Pancreas (tissue), 10 donors: ENCODE results near the gene SRSF5. TPM values are rescaled to one million over a fixed set of nuclear protein-coding genes. Genes with fewer than 3 reads are reported as not detected.

Experiments used
- ATAC-seq, 4 donors: fragments of 200-7000 bp; cut with Tn5 transposase; one replicate each; pipeline versions ENCODE4 v1.8.0 to v1.9.1; 2020; ENCODE audit warnings: mild to moderate bottlenecking in 4 of 4, moderate library complexity in 4 of 4
- DNase-seq, 6 donors: peaks; one replicate each; pipeline ENCODE4 v3.0.0-alpha.2; 2020
- FAIRE-seq: peaks from 2 replicates; lab custom pipeline; 2012; peaks lifted over from hg19 to GRCh38; lab: Jason Lieb, UNC
- H3K27ac ChIP-seq, 4 donors: fragments of 200-600 bp; sonication (generic); 1 replicate in 3 of 4; 2 replicates in 1 of 4; pipeline versions ENCODE4 v1.5.0 to v1.8.0; 2020
- H3K27me3 ChIP-seq, 4 donors: fragments of 200-600 bp; one replicate each; pipeline ENCODE4 v1.8.0; 2021
- H3K36me3 ChIP-seq, 3 donors: fragments of 200-600 bp; sonication (generic) in 1 of 3; one replicate each; pipeline versions ENCODE4 v1.5.0 to v1.8.0; 2020 to 2021
- H3K4me1 ChIP-seq, 3 donors: fragments of 200-600 bp; one replicate each; pipeline ENCODE4 v1.8.0; 2021
- H3K4me3 ChIP-seq, 4 donors: fragments of 200-600 bp; sonication (generic) in 2 of 4; one replicate each; pipeline versions ENCODE4 v1.5.0 to v1.8.0; 2020 to 2021
- H3K9me3 ChIP-seq, 4 donors: fragments of 200-600 bp; one replicate each; pipeline ENCODE4 v1.8.0; 2021
- WGBS, 2 donors: extraction: QIAGEN DNeasy Blood & Tissue Kit; methylation state at CpG; one replicate each; pipeline ENCODE4 v1.1.7; 2013; 5-methylcytosine and 5-hydroxymethylcytosine counted together
- intact Hi-C, 3 donors: fragments of 100-400 bp; cut with DNase I; formaldehyde crosslinking; loops; one replicate each; pipeline versions ENCODE4 v1.11.1 to v1.14.2; 2022
- polyA plus RNA-seq, 2 donors: library from polyadenylated mRNA; stranded (reverse); fragments of 200-250 nt; gene quantifications; one replicate each; pipeline ENCODE4 v1.2.3, GENCODE V29; 2013
- total RNA-seq, 6 donors: library from RNA; stranded (reverse); fragmentation: NEBNext Ultra II Directional in 4 of 6; extraction: Animal tissue kit (Norgen Biotek cat#: 25700) in 4 of 6; gene quantifications; one replicate each; pipeline versions ENCODE4 v1.2.1 to v1.2.4, GENCODE V29; 2021 to 2023
- TF ChIP-seq, protein P1 (sequence below), 4 donors: fragments of 200-600 bp; sonication (generic) in 3 of 4; IDR thresholded peaks; one replicate each; pipeline versions ENCODE4 v1.5.0 to v1.8.0; 2021; ENCODE audit warnings: antibody characterized with exemption in 4 of 4
- donor health status: healthy with polysubstance abuse.
- donor health status: DM: no; HTN: no; CAD: no; lungs with moderate emphysema.
- donor health status: DM: no; HTN: no; CAD: no.
- donor health status: control.
- donor health status: control.
- donor health status: Bipolar disorder and iron deficiency.
- donor health status: DM: yes; HTN: yes; CAD: no.
- donor health status: DM: no; HTN: no; CAD: no.
- donor health status: DM: no; HTN: no; CAD: no.
- donor health status: DM: yes; HTN: yes; CAD: no.

Gene SRSF5
- total and polyA plus RNA-seq, 8 donors = 78.0 to 314 (median 135) TPM

DNA sequence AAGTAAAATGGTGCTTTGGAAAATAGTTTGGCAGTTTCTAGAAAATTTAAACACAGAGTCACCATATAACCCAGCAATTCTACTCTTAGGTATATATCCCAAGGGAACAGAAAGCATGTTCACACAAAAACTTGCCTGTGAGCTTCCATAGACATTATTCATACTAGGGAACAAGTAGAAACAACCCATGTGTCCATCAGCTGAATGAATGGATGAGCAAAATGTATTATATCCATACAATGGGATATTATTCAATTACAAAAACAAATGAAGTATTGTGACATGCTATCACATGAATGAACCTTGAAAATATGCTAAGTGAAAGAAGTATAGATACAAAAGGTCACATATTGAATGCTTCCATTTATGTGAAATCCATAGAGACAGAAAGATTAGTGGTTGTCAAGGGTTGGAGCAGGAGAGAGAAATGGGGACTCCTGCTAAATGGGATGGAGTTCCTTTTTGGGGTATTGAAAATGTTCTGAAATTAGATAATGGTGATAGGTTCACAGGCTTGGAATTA is 22.2 kb downstream of the SRSF5 start:
- H3K36me3 ChIP-seq = no peaks in the 10 kb centered on the region
- H3K9me3 ChIP-seq = no peaks in the 10 kb centered on the region
- TF ChIP-seq, protein P1, sequence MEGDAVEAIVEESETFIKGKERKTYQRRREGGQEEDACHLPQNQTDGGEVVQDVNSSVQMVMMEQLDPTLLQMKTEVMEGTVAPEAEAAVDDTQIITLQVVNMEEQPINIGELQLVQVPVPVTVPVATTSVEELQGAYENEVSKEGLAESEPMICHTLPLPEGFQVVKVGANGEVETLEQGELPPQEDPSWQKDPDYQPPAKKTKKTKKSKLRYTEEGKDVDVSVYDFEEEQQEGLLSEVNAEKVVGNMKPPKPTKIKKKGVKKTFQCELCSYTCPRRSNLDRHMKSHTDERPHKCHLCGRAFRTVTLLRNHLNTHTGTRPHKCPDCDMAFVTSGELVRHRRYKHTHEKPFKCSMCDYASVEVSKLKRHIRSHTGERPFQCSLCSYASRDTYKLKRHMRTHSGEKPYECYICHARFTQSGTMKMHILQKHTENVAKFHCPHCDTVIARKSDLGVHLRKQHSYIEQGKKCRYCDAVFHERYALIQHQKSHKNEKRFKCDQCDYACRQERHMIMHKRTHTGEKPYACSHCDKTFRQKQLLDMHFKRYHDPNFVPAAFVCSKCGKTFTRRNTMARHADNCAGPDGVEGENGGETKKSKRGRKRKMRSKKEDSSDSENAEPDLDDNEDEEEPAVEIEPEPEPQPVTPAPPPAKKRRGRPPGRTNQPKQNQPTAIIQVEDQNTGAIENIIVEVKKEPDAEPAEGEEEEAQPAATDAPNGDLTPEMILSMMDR (IDR thresholded peaks at IDR 0.05) = no peak
- intact Hi-C loops = no loop called here
- ATAC-seq (no peak), FAIRE-seq (no peak), DNase-seq (no peak)
- no peaks in the 10 kb centered on the region for H3K27me3 ChIP-seq
- no peaks in the 10 kb centered on the region for H3K4me1 ChIP-seq
- no peak overlapping the region for H3K27ac ChIP-seq
- no peak overlapping the region for H3K4me3 ChIP-seq

GRCh38 chr14:69792887-69793421 is 26.0 kb downstream of the SRSF5 start:
- Histone ChIP-seq H3K9me3 (no peaks in the 10 kb centered on the region), H3K36me3 (no peaks in the 10 kb centered on the region), H3K27ac (no peak overlapping the region), H3K27me3 (no peaks in the 10 kb centered on the region), H3K4me3 (no peak overlapping the region), H3K4me1 (no peaks in the 10 kb centered on the region)
- intact Hi-C loops = no loop called here
- DNase-seq = no peak
- no peak for FAIRE-seq
- TF ChIP-seq, protein P1 (IDR thresholded peaks at IDR 0.05) = no peak
- WGBS, 2 donors = 91 to 93% methylated on average over 7 of the region's 7 CpGs
- no peak for ATAC-seq

DNA sequence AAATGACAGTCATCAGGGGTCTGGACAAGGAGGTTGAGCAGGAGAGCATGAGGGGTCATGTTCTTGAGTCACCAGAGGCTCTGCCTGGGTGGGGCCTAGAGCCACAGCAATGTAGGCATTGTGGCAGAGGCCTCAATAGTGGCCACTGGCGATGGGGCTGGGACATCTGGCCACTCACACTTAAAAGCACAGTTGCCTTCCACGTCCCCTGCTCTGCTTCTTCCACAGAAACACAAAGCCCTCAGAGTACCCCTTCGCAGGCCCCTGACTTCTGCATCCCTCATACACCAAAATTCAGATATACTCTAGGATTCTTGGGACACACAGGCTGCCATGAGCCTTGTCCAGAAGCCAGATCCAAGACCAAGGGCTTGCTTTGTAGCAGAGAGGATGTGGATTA is 27.8 kb downstream of the SRSF5 start:
- FAIRE-seq = no peak

GRCh38 chr14:69795691-69796090 is 28.7 kb downstream of the SRSF5 start:
- H3K36me3 ChIP-seq = no peaks in the 10 kb centered on the region
- H3K27me3 ChIP-seq = no peaks in the 10 kb centered on the region
- FAIRE-seq (no peak), ATAC-seq (no peak), DNase-seq (no peak)
- no peaks in the 10 kb centered on the region for H3K4me1 ChIP-seq
- H3K27ac ChIP-seq = no peak overlapping the region
- no peaks in the 10 kb centered on the region for H3K9me3 ChIP-seq
- WGBS, 2 donors = 86 to 93% methylated on average over 4 of the region's 4 CpGs
- intact Hi-C loops = no loop called here
- TF ChIP-seq, protein P1 (IDR thresholded peaks at IDR 0.05) = no peak
- H3K4me3 ChIP-seq = no peak overlapping the region

More for the DNA sequence above, 27.8 kb downstream of the SRSF5 start:
- intact Hi-C loops = no loop called here
- Histone ChIP-seq H3K27ac (no peak overlapping the region), H3K36me3 (no peaks in the 10 kb centered on the region), H3K27me3 (no peaks in the 10 kb centered on the region), H3K9me3 (no peaks in the 10 kb centered on the region), H3K4me1 (no peaks in the 10 kb centered on the region), H3K4me3 (no peak overlapping the region)
- no peak for DNase-seq
- 89 to 97% methylated on average over 3 of the region's 3 CpGs for WGBS, 2 donors
- no peak for ATAC-seq
- TF ChIP-seq, protein P1 (IDR thresholded peaks at IDR 0.05) = no peak

DNA sequence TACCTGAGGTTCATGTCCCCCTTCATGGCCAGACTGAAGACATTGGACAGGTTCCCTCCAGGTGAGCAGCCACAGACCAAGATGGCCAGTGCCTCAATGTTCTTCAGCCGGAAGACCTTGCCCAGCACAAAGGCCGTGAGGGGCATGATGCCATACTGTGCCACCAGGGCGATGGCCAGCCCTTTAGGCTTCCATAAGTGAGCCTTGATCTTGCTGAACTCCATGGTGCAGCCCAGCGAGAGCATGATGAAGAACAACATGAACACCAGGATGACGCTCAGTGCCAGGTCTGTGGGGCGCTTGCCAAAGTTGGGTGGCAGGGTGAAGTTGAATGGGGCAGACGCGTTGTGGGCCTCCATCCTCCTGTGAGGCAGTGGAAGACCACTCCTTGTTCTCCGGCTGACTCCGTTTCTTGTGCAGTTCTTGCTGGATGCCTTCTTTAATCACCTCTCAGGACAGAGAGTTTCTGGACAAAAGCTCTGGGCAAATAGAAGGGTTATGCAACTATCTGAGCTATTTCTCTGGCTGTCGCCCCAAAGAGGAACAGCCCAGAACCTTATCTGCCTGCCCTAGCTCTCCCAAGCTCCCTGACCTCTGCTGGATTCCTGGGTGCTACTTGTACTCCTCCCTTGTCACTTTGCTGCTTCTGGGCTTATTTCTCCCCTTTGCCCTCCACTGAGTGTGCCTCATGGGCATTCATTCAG is 30.0 kb downstream of the SRSF5 start, which contains the start of gene SLC10A1:
Gene SLC10A1, minus strand, starts transcription at position 445 of the 704 bp plus-strand sequence. Its CDS starts 86 bp downstream, at position 359.
- WGBS, 2 donors = 82 to 87% methylated on average over 11 of the region's 11 CpGs
- FAIRE-seq (no peak), ATAC-seq (no peak), DNase-seq (no peak)
- intact Hi-C loops = no loop called here
- no peaks in the 10 kb centered on the region for H3K9me3 ChIP-seq
- H3K27me3 ChIP-seq = no peaks in the 10 kb centered on the region
- no peaks in the 10 kb centered on the region for H3K4me1 ChIP-seq
- H3K4me3 ChIP-seq = no peak within 1 kb of the TSS
- TF ChIP-seq, protein P1 (IDR thresholded peaks at IDR 0.05) = no peak
- H3K36me3 ChIP-seq = no peaks in the 10 kb centered on the region
- no peak within 1 kb of the TSS for H3K27ac ChIP-seq
